Smooth muscle cell (in vitro differentiated cells): ENCODE data around the gene RAD51AP1. TPM values are rescaled to one million over a fixed set of nuclear protein-coding genes. Genes with fewer than 3 reads are reported as not detected.
A peak's percentile ranks its signal among the peaks of the same experiment; 100 is the strongest.

Experiments used
- DNase-seq: peaks from one replicate; lab custom pipeline; 2025; ENCODE audit not compliant: unreplicated experiment; lab: John Stamatoyannopoulos, UW
- H2AFZ ChIP-seq: fragments of 200-600 bp; sonication (generic); 2 replicates; pipeline ENCODE4 v1.6.0; 2016; ENCODE audit warnings: antibody characterized with exemption, low read depth, mild to moderate bottlenecking
- H3F3A ChIP-seq: fragments of 200-600 bp; sonication (generic); 2 replicates; pipeline ENCODE4 v1.6.0; 2017; ENCODE audit warnings: antibody characterized with exemption, low read depth
- H3K27ac ChIP-seq: fragments of 200-600 bp; sonication (generic); 2 replicates; pipeline ENCODE4 v1.5.1; 2016; ENCODE audit warnings: low read depth, mild to moderate bottlenecking
- H3K27me3 ChIP-seq: fragments of 200-600 bp; sonication (generic); 2 replicates; pipeline ENCODE4 v1.6.1; 2016; ENCODE audit warnings: low read depth, mild to moderate bottlenecking
- H3K36me3 ChIP-seq: fragments of 200-600 bp; sonication (generic); 2 replicates; pipeline ENCODE4 v1.5.1; 2016; ENCODE audit warnings: low read depth
- H3K4me1 ChIP-seq: fragments of 200-600 bp; sonication (generic); 2 replicates; pipeline ENCODE4 v1.5.1; 2016; ENCODE audit warnings: low read depth
- H3K4me2 ChIP-seq: fragments of 200-600 bp; sonication (generic); 2 replicates; pipeline ENCODE4 v1.6.0; 2016; ENCODE audit warnings: mild to moderate bottlenecking
- H3K4me3 ChIP-seq: fragments of 200-600 bp; sonication (generic); 2 replicates; pipeline ENCODE4 v1.5.1; 2016; ENCODE audit warnings: mild to moderate bottlenecking
- H3K79me2 ChIP-seq: fragments of 200-600 bp; sonication (generic); 2 replicates; pipeline ENCODE4 v1.6.0; 2016; ENCODE audit warnings: low read depth, mild to moderate bottlenecking
- H3K9ac ChIP-seq: fragments of 200-600 bp; sonication (generic); 2 replicates; pipeline ENCODE4 v1.6.0; 2016; ENCODE audit warnings: low read depth
- H3K9me3 ChIP-seq: fragments of 200-600 bp; sonication (generic); replicated peaks from 2 replicates; pipeline ENCODE4 v1.5.1; 2016; ENCODE audit warnings: low read depth
- H4K20me1 ChIP-seq: fragments of 200-600 bp; sonication (generic); 2 replicates; pipeline ENCODE4 v1.6.0; 2016; ENCODE audit warnings: low read depth
- whole genome bisulfite sequencing: methylation state at CpG from one replicate; pipeline ENCODE4 v1.1.7; 2016; ENCODE audit warnings: low lambda C conversion rate; 5-methylcytosine and 5-hydroxymethylcytosine counted together
- polyA plus RNA-seq: library from polyadenylated mRNA; unstranded; fragments of >200 nt; fragmentation: Nextera tagmentation; extraction: Ambion mirVana; gene quantifications from 2 replicates; pipeline ENCODE4 v1.2.1, GENCODE V29; 2016
- total RNA-seq: library from RNA; depleted of rRNA; stranded (reverse); fragments of >200 nt; gene quantifications from 2 replicates; pipeline ENCODE4 v1.2.3, GENCODE V29; 2014
- TF ChIP-seq, protein P1 (sequence below): fragments of 200-600 bp; sonication (generic); IDR thresholded peaks from 2 replicates; pipeline ENCODE4 v1.5.1; 2017; ENCODE audit warnings: borderline replicate concordance, mild to moderate bottlenecking, antibody characterized with exemption; ENCODE audit not compliant: insufficient read depth, poor library complexity, severe bottlenecking

Gene RAD51AP1
- total and polyA plus RNA-seq, 2 experiments from 2014 or later, result 8.7 to 20.7 TPM

DNA sequence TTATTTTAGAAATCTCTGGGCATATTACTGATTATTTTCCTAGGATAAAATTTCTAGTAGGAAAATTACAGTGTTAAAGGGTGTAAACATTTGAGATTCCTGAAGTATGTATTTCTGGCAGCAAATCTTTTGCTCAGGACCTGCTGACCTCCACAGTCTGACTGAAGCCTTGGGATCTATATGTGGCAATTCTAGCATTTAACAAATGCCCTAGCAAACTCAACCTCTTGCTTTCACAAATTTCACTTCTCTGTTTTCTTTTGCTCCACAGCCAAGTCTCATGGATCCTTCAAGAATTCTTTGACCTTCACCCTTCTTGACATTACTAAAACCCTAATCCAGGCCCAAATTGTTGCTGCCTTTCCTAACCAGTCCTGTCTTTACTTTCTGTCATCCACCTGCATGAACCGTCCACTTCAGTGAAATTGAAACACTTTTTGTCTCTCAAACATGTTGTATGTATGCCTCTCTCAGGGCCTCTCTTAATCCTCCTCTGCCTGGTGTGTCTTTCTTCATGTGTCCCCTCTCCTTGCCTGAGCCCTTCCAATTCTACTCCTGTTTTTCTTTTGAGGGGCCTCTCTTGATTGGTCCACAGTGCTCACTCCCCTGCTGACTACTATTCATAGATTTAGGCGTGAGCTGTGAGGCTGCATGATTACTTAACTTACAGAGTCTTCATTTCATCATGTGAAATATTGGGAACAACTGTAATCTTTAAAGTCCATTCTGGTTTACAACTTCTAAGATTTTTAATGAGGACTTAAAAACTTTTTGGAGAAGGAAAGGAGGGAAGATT is 18.2 kb downstream of the RAD51AP1 start:
- H3K36me3 ChIP-seq, result no peaks in the 10 kb centered on the region
- no peaks in the 10 kb centered on the region for H4K20me1 ChIP-seq
- peaks cover 3% of the 10 kb centered on the region for H3F3A ChIP-seq
- H3K4me2 ChIP-seq, result no peak overlapping the region
- peaks cover 4% of the 10 kb centered on the region for H3K4me1 ChIP-seq
- H3K9ac ChIP-seq, result no peak overlapping the region
- no peaks in the 10 kb centered on the region for H3K79me2 ChIP-seq
- H3K9me3 ChIP-seq, result no peaks in the 10 kb centered on the region
- H3K27me3 ChIP-seq, result no peaks in the 10 kb centered on the region
- 96% methylated on average over 2 of the region's 2 CpGs for WGBS
- DNase-seq, result no peak
- H2AFZ ChIP-seq, result no peak overlapping the region
- no peak overlapping the region for H3K27ac ChIP-seq
- H3K4me3 ChIP-seq, result no peak overlapping the region
- TF ChIP-seq, protein P1, sequence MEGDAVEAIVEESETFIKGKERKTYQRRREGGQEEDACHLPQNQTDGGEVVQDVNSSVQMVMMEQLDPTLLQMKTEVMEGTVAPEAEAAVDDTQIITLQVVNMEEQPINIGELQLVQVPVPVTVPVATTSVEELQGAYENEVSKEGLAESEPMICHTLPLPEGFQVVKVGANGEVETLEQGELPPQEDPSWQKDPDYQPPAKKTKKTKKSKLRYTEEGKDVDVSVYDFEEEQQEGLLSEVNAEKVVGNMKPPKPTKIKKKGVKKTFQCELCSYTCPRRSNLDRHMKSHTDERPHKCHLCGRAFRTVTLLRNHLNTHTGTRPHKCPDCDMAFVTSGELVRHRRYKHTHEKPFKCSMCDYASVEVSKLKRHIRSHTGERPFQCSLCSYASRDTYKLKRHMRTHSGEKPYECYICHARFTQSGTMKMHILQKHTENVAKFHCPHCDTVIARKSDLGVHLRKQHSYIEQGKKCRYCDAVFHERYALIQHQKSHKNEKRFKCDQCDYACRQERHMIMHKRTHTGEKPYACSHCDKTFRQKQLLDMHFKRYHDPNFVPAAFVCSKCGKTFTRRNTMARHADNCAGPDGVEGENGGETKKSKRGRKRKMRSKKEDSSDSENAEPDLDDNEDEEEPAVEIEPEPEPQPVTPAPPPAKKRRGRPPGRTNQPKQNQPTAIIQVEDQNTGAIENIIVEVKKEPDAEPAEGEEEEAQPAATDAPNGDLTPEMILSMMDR, result no peak

- H2AFZ ChIP-seq, result no peak overlapping the region
- no peaks in the 10 kb centered on the region for H3K27me3 ChIP-seq
- no peaks in the 10 kb centered on the region for H3K36me3 ChIP-seq
- no peak overlapping the region for H3K27ac ChIP-seq
- no peaks in the 10 kb centered on the region for H3K79me2 ChIP-seq
- H4K20me1 ChIP-seq, result no peaks in the 10 kb centered on the region
- TF ChIP-seq, protein P1, result no peak
- 93% methylated on average over 5 of the region's 5 CpGs for WGBS
- no peak overlapping the region for H3K9ac ChIP-seq
- peaks cover 3% of the 10 kb centered on the region for H3F3A ChIP-seq
- no peak overlapping the region for H3K4me3 ChIP-seq
- peaks cover 4% of the 10 kb centered on the region for H3K4me1 ChIP-seq
- no peak for DNase-seq
- H3K9me3 ChIP-seq, result no peaks in the 10 kb centered on the region
- H3K4me2 ChIP-seq, result no peak overlapping the region
These were observed 18.9 kb downstream of the RAD51AP1 start for GRCh38 chr12:4557586-4557985.

DNA sequence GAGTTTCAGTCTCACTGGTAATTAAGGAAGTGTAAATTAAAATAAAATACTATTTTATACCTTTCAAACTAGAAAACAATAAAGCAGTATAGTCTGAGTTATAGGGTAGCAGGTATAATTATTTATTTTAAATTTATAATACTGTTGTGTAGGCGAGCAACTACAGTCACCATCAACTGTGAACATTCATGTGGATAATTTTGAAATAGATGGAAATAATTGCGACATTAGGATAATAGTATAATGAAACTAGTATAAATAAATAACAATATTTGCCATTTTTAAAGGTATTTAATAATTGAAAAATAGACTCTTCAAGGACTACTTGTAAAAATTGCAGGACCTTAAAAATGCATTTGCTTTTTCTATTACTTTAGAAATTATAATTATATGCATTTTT is 19.5 kb downstream of the RAD51AP1 start:
- H3K9me3 ChIP-seq, result no peaks in the 10 kb centered on the region
- TF ChIP-seq, protein P1, result no peak
- H3K79me2 ChIP-seq, result no peaks in the 10 kb centered on the region
- WGBS, result 96% methylated on average over 2 of the region's 2 CpGs
- no peaks in the 10 kb centered on the region for H3K27me3 ChIP-seq
- no peaks in the 10 kb centered on the region for H3K36me3 ChIP-seq
- no peak overlapping the region for H3K27ac ChIP-seq
- DNase-seq, result no peak
- no peak overlapping the region for H3K4me2 ChIP-seq
- peaks cover 4% of the 10 kb centered on the region for H3K4me1 ChIP-seq
- H4K20me1 ChIP-seq, result no peaks in the 10 kb centered on the region
- H3F3A ChIP-seq, result peaks cover 3% of the 10 kb centered on the region
- H3K4me3 ChIP-seq, result no peak overlapping the region
- no peak overlapping the region for H3K9ac ChIP-seq
- H2AFZ ChIP-seq, result no peak overlapping the region

DNA sequence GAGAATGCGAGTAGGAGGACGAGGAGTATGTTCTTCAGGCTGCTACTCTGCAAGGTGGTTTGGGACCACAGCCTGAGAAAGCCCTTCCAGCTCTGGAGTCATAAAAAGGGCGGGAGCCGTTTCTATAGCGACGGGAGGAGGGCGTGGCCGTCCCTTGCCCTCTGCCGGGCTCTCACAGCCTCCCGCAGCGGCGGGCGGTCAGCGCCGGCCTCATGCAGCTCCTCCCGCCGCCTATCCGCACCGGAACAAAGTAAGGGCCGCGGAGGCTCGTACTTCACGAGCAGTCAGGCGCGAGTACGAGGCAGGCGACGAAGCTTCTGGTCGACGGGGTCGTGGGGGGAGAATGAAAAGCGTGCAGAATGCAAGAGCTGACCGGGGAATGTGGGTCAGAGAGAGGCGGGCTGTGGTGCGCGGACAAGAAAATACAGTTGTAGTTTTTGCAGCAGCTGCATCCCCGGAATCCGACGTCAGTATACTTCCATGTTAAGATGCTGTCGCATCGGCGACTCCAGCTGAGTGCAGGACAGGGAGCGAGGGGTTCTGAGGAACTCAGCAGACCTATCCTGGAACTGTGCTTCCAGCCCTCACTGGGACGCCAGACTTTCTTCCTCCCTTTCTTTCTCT is 23.5 kb downstream of the RAD51AP1 start, which contains the start of gene DYRK4:
Gene DYRK4, plus strand, starts transcription at position 175 of the 624 bp plus-strand sequence. Its CDS starts 38 bp downstream, at position 213.
- Histone ChIP-seq H4K20me1 (no peaks in the 10 kb centered on the region), H2AFZ (no peak within 1 kb of the TSS), H3K27me3 (peaks cover 30% of the 10 kb centered on the region), H3K36me3 (no peaks in the 10 kb centered on the region), H3K4me3 (peak within 1 kb of the TSS; percentile 37), H3K4me2 (peak within 1 kb of the TSS; percentile 78), H3K9me3 (no peaks in the 10 kb centered on the region), H3K27ac (no peak within 1 kb of the TSS), H3K9ac (no peak within 1 kb of the TSS), H3F3A (peaks cover 3% of the 10 kb centered on the region), H3K79me2 (no peaks in the 10 kb centered on the region), H3K4me1 (peaks cover 4% of the 10 kb centered on the region)
- TF ChIP-seq, protein P1, result no peak
- 9% methylated on average over 44 of the region's 44 CpGs for WGBS
- peak; percentile 35 for DNase-seq
